Hepatocyte (in vitro differentiated cells): ENCODE measurements around the gene ARID4B. TPM values are rescaled to one million over a fixed set of nuclear protein-coding genes. Genes with fewer than 3 reads are reported as not detected.
"Not testable (repeated sequence)": the region's sequence is repeated elsewhere in the genome, so short reads cannot be mapped to it uniquely, and the experiment has no call there.

Experiments used
- DNase-seq: peaks from one replicate; pipeline ENCODE4 v3.0.0-alpha.2; 2016; ENCODE audit warnings: low spot score
- H2AFZ ChIP-seq: fragments of 200-600 bp; sonication (generic); 2 replicates; pipeline ENCODE4 v1.6.0; 2016; ENCODE audit warnings: antibody characterized with exemption, mild to moderate bottlenecking
- H3K27ac ChIP-seq: fragments of 200-600 bp; sonication (generic); 2 replicates; pipeline ENCODE4 v1.5.1; 2016; ENCODE audit warnings: mild to moderate bottlenecking
- H3K27me3 ChIP-seq: fragments of 200-600 bp; sonication (generic); 2 replicates; pipeline ENCODE4 v1.6.1; 2016
- H3K36me3 ChIP-seq: fragments of 200-600 bp; sonication (generic); replicated peaks from 2 replicates; pipeline ENCODE4 v1.5.1; 2016; ENCODE audit warnings: low read depth; ENCODE audit not compliant: insufficient read depth
- H3K4me1 ChIP-seq: fragments of 200-600 bp; sonication (generic); 2 replicates; pipeline ENCODE4 v1.5.1; 2016; ENCODE audit warnings: mild to moderate bottlenecking, moderate library complexity; ENCODE audit not compliant: insufficient read depth
- H3K4me2 ChIP-seq: fragments of 200-600 bp; sonication (generic); 2 replicates; pipeline ENCODE4 v1.6.0; 2016
- H3K4me3 ChIP-seq: fragments of 200-600 bp; sonication (generic); 2 replicates; pipeline ENCODE4 v1.5.1; 2016; ENCODE audit warnings: mild to moderate bottlenecking
- H3K79me2 ChIP-seq: fragments of 200-600 bp; sonication (generic); 2 replicates; pipeline ENCODE4 v1.6.0; 2017; ENCODE audit warnings: mild to moderate bottlenecking
- H3K9me2 ChIP-seq: fragments of 200-600 bp; sonication (generic); replicated peaks from 2 replicates; pipeline ENCODE4 v1.6.0; 2017; ENCODE audit warnings: mild to moderate bottlenecking; ENCODE audit not compliant: insufficient read depth
- H3K9me3 ChIP-seq: fragments of 200-600 bp; sonication (generic); 2 replicates; pipeline ENCODE4 v1.5.1; 2016; ENCODE audit warnings: low read depth, mild to moderate bottlenecking
- H4K20me1 ChIP-seq: fragments of 200-600 bp; sonication (generic); 2 replicates; pipeline ENCODE4 v1.6.0; 2016; ENCODE audit warnings: mild to moderate bottlenecking; ENCODE audit not compliant: insufficient read depth, poor library complexity, severe bottlenecking
- CTCF ChIP-seq: fragments of 200-600 bp; sonication (generic); IDR thresholded peaks from 2 replicates; pipeline ENCODE4 v1.5.1; 2016; ENCODE audit warnings: antibody characterized with exemption, mild to moderate bottlenecking; ENCODE audit not compliant: poor library complexity
- EZH2 ChIP-seq: fragments of 200-600 bp; sonication (generic); IDR thresholded peaks from 2 replicates; pipeline ENCODE4 v1.6.1; 2016; ENCODE audit warnings: antibody characterized with exemption, mild to moderate bottlenecking, borderline replicate concordance
- EZH2phosphoT487 ChIP-seq: fragments of 200-600 bp; sonication (generic); IDR thresholded peaks from one replicate; pipeline ENCODE4 v1.6.1; 2018; ENCODE audit warnings: antibody characterized with exemption, mild to moderate bottlenecking, low read depth, moderate library complexity; ENCODE audit not compliant: unreplicated experiment, severe bottlenecking
- WGBS: methylation state at CpG from one replicate; pipeline ENCODE4 v1.1.6; 2016; ENCODE audit warnings: low lambda C conversion rate; ENCODE audit errors: missing lambda C conversion rate; 5-methylcytosine and 5-hydroxymethylcytosine counted together
- polyA plus RNA-seq: library from polyadenylated mRNA; unstranded; fragments of >200 nt; fragmentation: Nextera tagmentation; extraction: Ambion mirVana; gene quantifications from 2 replicates; pipeline ENCODE4 v1.2.1, GENCODE V29; 2016
- total RNA-seq: library from RNA; depleted of rRNA; stranded (reverse); fragments of >200 nt; gene quantifications from 2 replicates; pipeline ENCODE4 v1.2.3, GENCODE V29; 2014

The ARID4B gene
- total and polyA plus RNA-seq, 2 experiments from 2014 or later = 29.4 to 35.0 TPM

DNA sequence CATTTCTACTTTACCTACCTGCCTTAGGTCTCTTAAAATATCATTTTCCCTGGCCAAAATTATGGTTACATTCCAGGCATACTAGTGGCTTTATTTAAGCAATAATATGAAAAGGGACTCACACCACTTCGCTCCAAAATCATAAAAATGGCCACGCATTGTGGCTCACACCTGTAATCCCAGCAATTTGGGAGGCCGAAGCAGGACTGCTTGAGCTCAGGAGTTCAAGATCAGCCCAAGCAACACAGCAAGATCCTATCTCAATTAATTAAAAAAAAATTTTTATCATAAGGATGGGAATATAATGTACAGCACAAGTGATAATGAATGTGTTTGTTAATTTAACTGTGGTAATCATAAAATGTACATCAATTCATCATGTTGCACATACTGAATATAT, 65.4 kb downstream of the ARID4B start:
- H3K9me3 ChIP-seq = no peaks in the 10 kb centered on the region
- no peak overlapping the region for H3K27ac ChIP-seq
- no peak overlapping the region for H3K4me2 ChIP-seq
- TF ChIP-seq CTCF (no peak), EZH2 (no peak), EZH2phosphoT487 (no peak)
- WGBS = 95% methylated on average over 3 of the region's 3 CpGs
- DNase-seq = no peak
- peaks cover 99% of the 10 kb centered on the region for H3K79me2 ChIP-seq
- no peaks in the 10 kb centered on the region for H3K9me2 ChIP-seq
- no peaks in the 10 kb centered on the region for H3K36me3 ChIP-seq
- no peak overlapping the region for H2AFZ ChIP-seq
- H4K20me1 ChIP-seq = peaks cover 75% of the 10 kb centered on the region
- no peaks in the 10 kb centered on the region for H3K4me1 ChIP-seq
- H3K27me3 ChIP-seq = no peaks in the 10 kb centered on the region
- H3K4me3 ChIP-seq = no peak overlapping the region

DNA sequence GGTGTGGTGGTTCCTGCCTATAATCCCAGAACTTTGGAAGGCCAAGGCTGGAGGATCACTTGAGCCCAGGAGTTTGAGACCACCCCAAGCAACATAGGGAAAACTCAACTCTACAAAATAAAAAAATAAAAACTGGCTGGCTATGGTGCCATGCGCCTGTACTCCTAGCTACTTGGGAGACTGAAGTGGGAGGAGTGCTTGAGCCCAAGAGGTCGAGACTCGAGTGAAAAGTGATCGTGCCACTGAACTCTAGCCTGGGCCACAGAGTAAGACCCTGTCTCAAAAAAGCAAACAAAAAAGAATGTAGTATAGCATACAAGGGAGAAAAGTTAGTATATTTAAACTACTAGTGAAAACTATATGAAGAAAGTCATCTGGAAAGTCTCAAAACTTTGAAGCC, 66.7 kb downstream of the ARID4B start:
- peaks cover 63% of the 10 kb centered on the region for H4K20me1 ChIP-seq

DNA sequence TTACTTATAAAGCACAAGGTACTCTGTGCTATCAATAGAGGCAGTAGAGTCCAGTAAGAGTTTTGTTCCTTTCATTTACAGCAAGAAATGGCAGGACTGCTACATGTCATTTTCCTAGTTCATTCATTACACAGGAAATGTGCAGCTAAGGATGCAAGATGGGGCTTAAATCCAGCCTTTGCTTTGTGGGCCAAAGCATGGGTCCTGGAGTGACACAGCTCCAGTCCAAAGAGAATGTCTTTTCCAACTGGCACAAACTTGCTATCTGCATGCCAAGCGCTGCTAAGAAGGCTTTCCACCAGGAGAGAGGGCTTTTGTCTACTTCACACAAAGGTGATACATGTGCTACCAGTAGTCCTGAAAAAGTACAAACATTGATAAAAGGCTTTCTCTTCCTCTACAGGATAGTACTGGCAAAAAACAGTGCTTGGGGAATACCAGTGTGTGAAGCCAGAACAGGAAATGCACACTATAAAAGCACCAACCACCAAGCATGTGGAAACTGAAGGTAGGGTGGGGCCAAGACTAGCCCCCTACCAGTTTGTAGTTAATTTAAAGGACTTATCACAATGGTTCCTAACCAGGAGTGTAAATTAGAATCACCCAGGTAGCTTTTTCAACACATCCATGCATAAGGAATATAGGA, 68.7 kb downstream of the ARID4B start:
- H3K9me2 ChIP-seq = no peaks in the 10 kb centered on the region
- no peaks in the 10 kb centered on the region for H3K4me1 ChIP-seq
- H3K36me3 ChIP-seq = no peaks in the 10 kb centered on the region
- H4K20me1 ChIP-seq = peaks cover 48% of the 10 kb centered on the region
- no peak for DNase-seq
- no peak overlapping the region for H3K4me3 ChIP-seq
- H3K27ac ChIP-seq = no peak overlapping the region
- 95% methylated on average over 1 of the region's 1 CpG for WGBS
- TF ChIP-seq CTCF (no peak), EZH2phosphoT487 (no peak), EZH2 (no peak)
- H3K27me3 ChIP-seq = no peaks in the 10 kb centered on the region
- no peak overlapping the region for H3K4me2 ChIP-seq
- peaks cover 94% of the 10 kb centered on the region for H3K79me2 ChIP-seq
- H2AFZ ChIP-seq = no peak overlapping the region
- H3K9me3 ChIP-seq = no peaks in the 10 kb centered on the region

More for the DNA sequence above, 66.7 kb downstream of the ARID4B start:
- Histone ChIP-seq H3K27ac (no peak overlapping the region), H3K27me3 (no peaks in the 10 kb centered on the region), H3K4me2 (no peak overlapping the region), H2AFZ (no peak overlapping the region), H3K79me2 (peaks cover 99% of the 10 kb centered on the region), H3K9me2 (no peaks in the 10 kb centered on the region), H3K36me3 (no peaks in the 10 kb centered on the region), H3K4me1 (no peaks in the 10 kb centered on the region), H3K9me3 (no peaks in the 10 kb centered on the region), H3K4me3 (no peak overlapping the region)
- no peak for DNase-seq
- WGBS = 88% methylated on average over 4 of the region's 4 CpGs
- TF ChIP-seq CTCF (no peak), EZH2phosphoT487 (no peak)

DNA sequence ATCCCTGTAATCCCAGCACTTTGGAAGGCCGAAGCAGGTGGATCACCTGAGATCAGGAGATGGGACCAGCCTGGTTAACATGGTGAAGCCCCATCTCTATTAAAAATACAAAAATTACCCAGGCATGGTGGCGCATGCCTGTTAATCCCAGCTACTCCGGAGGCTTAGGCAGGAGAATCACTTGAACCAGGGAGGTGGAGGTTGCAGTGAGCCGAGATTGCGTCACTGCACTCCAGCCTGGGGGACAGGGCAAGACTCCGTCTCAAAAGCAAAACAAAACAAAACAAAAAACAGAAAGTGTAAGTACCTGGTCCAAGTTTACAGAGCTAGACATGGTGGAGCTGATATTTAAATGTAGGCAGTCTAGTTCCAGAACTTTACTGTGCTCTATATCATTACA, 69.9 kb downstream of the ARID4B start:
- 91% methylated on average over 6 of the region's 6 CpGs for WGBS
- peaks cover 87% of the 10 kb centered on the region for H3K79me2 ChIP-seq

More for the DNA sequence above, 69.9 kb downstream of the ARID4B start:
- DNase-seq, H3K27me3 ChIP-seq, H3K36me3 ChIP-seq, H3K9me3 ChIP-seq, H2AFZ ChIP-seq, H3K27ac ChIP-seq, H3K4me3 ChIP-seq, H3K9me2 ChIP-seq, H3K4me1 ChIP-seq, H3K4me2 ChIP-seq: not testable (repeated sequence)
- H4K20me1 ChIP-seq = peaks cover 37% of the 10 kb centered on the region
